Measurements from ENCODE around the gene EXPH5.
"Not testable (repeated sequence)": the region's sequence is repeated elsewhere in the genome, so short reads cannot be mapped to it uniquely, and the experiment has no call there.

The EXPH5 gene, protein sequence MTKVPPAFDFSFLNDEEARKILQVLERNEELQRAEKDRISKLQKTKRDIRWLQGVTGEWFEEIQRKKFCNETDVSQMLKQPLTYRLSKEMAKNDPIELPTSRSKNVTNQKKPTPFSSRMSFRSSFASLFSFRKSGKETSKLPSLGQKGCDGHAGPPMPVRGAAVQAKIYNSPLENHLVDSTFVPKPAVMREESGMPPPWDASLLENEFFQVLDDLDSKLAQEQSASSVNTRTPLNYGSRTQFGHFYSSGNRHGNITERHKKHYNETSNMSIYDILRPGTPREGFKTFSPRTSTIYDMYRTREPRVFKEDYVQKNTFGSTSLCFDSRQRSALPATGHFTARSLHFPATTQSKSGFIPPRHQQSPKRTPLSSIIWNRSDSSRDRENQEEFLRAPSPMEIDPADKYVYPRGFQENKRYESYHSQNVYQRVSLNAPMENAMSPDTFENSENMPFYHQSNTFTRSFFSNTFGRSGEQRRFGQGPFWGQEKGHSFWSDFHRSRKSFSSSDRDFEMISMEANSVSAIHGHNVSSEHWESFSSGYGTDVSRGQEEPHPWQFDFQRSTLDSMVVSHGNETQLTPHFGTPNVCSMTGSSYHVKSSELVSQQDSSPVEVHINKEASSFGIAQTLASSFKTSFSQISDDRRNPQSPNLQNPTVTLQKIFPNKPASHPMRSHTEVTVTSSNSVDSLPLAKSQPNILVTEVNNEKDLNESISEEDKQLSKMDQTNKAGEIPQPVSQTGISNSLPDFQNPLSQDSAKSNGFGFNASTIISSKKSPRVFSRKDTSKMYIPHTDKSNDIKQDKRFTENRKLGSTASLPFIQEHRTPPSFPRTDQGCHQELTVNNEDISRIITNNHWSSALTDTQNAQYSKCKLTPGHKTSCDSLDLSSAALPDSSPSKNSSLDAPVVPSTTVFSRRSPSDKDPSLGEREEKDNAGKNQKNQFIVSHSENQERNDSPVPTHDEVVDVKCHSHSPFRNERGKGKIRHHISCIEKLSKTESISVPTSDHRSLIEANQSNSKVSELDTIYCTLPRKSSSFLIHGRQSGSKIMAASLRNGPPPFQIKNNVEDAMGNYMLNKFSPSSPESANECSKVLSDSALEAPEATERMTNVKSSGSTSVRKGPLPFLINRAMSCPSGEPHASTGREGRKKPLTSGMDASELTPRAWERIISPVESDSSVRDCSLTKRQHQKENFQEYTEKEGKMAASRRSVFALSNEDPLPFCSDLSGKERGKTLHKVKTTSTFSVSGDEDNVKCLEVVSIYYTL (N-terminal part only)

DNA sequence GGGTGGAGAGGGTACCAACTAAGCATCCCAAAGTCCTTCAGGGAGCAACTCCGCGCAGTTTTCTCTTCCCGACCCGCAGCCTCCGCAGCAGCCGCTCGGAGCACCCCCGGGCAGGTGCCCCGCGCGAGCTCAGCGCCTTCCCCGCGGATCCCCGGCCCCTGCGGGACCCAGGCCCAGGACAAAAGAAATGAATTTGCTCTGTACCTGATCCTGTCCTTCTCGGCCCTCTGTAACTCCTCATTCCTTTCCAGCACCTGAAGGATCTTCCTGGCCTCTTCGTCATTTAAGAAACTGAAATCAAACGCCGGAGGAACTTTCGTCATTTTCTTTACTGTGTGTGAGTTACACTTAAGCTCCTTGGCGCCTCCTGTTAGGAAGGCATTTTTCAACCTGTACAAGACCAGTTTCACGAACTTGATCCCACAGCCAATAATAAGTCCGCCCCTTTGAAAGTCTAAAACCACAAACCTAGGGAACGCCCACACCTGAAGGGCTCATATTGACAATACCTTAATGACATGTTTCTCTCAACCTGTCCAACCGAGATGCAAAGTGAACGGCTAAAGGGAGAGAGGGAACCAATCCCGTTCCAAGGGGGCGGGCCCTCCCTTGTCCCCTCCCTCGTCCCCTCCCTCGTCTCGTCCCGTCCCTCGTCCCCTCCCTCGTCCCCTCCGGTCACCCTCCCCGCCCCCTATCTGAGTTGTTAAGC, at the start of gene EXPH5:
TSS of gene EXPH5 (minus strand) at position 555 of the 709 bp plus-strand sequence. CDS start at position 323, 232 bp downstream.
- DNase-seq: peak; percentile 64 to 81

GRCh38 chr11:108641752-108642151, 48.2 kb upstream of the EXPH5 start:
- DNase-seq: not testable (repeated sequence)

DNA sequence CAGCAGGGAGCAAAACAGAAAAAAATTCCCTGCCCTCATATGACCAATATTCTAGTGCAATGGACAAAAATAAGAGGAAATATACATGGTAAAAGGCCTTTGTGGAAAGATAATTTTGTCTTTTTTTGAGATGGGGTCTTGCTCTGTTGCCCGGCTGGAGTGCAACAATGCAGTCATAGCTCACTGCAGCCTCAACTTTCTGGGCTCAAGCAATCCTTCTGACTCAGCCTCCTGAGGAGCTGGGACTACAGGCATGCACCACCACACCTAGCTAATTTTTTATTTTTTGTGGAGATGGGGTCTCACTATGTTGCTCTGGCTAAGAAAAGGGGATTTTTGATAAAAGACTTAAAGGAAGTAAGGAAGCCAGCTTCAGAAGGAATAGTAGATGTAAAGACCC, 45.6 kb upstream of the EXPH5 start:
- DNase-seq: no peak

- DNase-seq: no peak
Measured at GRCh38 chr11:108636222-108636621, 42.7 kb upstream of the EXPH5 start.

DNA sequence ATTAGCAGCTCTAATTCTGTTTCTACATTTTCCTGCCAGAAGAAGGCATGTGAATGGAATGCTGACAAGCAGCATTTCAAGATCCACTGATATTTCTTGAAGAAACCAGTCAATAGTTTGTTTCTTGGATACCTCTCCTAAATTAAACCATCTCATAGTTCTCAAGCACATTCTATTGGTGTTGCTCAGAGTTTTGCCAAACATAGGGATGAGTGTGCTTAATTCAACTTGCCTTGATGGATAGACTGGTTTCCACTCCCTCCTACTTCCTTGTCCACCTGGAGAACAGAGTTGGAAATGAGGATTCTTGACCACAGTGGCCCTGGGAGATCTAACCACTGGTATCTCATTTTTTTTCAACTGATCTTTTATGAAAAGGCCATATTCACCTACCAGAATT, 41.5 kb upstream of the EXPH5 start:
- DNase-seq: no peak

DNA sequence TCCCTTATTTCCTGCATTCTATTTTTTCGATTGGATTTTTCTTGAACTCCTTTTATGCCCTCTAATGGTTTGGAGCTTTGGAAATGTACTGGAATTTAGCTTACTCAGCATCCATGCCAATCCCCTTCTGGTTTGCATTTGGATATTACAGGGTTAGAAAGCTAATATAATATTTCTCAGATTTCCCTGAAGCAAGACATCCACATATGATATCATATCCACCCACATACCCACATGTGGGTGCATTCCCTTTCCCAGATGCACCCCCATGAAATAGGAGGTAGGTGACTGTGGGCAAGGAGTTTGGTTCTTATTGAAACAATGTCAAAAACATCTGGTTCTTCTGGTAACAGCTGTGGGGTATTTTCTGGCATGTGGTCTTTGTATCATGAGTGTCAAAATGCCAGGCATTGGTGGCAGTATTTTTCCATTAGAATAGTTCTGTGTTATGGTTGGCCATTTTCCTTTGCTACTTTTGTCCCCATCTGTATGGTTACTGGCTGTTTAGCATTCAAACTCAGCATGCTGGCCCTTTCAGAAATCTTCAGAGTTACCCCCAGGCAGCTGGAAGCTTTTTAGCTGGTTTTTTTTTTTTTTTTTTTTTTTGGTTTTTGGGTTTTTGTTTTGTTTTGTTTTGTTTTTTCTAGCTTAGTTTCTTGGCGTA, 38.6 kb upstream of the EXPH5 start:
- DNase-seq: no peak

DNA sequence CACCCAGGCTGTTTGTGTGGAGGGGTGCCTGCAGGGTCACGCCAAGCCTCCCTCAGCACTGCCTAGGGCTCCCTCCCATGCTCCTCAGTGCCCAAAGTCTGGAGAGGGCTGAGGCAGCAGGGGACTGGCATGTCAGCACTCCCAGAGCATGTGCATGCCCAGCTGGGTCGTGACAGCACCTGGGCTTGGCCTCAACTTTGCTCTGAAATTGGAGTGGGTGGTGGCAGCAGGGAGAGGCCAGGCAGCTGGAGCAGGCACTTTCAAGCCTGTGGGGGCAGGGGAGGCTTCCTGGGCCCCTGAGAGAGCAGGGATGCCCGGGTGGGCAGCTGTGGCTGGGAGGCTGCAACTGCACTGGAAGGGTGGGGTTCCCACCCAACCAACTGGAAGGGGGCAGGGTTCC, 35.7 kb upstream of the EXPH5 start:
- no peak for DNase-seq

DNA sequence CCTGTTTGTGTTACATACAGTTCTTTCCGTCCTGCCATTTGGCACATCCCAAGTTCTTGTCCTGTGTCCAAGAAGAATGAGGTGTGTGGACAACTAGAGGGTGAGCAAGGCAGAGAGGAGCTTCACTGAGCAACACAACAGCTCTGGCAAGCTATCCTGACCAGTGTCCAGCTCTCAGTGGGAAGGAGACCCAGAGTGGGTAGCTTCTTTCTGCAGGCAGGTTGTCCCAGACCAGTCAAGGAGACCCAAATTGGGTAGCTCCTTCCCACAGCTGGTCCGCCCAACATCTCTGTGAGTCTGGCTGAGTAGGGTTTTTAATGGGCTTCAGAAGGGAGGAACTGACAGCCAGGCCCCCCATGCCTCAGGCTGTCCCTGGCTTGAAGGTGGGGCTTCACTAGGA, 35.2 kb upstream of the EXPH5 start:
- no peak for DNase-seq

- no peak for DNase-seq
Measured at GRCh38 chr11:108628326-108628725, 34.8 kb upstream of the EXPH5 start.

- DNase-seq: no peak
Measured at GRCh38 chr11:108624196-108624925, 30.8 kb upstream of the EXPH5 start.

DNA sequence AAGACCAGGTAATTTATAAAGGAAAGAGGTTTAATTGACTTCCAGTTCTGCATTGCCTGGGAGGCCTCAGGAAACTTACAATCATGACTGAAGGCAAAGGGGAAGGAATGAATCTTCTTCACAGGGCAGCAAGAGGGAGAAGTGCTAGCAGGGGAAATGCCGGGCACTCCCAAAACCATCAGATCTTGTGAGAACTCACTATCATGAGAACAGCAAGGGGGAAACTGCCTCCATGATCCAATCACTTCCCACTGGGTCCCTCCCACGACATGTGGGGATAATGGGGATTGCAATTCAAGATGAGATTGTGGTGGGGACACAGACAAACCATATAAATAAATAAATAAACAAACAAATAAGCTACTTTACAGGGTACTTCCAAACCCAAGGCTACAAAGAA, 28.8 kb upstream of the EXPH5 start:
- DNase-seq: no peak

DNA sequence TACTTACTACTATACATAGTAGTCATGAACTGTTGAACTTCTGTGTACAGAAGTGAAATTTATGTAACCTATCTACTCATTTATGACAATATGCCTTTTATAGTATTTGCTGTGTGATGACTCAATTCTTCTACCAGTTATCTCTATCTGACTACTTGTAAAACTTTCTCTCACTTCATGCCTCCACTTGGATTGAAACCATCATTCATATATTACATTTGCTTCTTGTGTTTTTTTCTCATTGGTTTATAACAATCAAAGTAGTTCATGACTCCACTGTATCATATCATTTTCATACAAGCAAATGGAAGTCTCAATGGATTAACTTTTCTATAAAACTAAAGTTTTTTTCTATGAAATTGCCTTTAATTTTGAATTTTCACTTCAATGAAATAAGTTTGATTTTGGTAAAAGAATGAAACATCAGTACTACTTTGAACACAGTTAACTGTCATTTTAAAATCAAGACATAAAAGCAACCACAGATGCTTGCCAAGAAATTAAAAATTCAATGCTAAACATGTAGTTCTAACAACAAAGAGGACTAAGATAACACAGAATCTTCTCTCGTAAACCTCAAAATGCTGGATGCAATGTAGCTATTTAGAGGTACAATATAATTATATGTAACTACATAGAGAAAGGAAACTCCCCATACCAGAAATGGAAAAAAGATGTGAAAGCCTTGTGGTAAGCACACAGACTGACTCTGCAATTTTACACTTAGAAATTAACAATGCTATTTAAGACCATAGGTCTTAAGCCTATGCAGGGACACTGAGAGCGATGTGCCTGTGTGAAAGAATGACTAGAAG, 27.6 kb upstream of the EXPH5 start:
- no peak for DNase-seq

GRCh38 chr11:108618529-108618928, 25.0 kb upstream of the EXPH5 start:
- DNase-seq: no peak

GRCh38 chr11:108617055-108617454, 23.5 kb upstream of the EXPH5 start:
- DNase-seq: no peak

- DNase-seq: no peak
Measured at GRCh38 chr11:108616549-108616948, 23.0 kb upstream of the EXPH5 start.

GRCh38 chr11:108614086-108614485, 20.5 kb upstream of the EXPH5 start:
- no peak for DNase-seq

- DNase-seq: no peak
Measured at GRCh38 chr11:108609682-108610081, 16.1 kb upstream of the EXPH5 start.

GRCh38 chr11:108608548-108608947, 15.0 kb upstream of the EXPH5 start:
- no peak for DNase-seq

DNA sequence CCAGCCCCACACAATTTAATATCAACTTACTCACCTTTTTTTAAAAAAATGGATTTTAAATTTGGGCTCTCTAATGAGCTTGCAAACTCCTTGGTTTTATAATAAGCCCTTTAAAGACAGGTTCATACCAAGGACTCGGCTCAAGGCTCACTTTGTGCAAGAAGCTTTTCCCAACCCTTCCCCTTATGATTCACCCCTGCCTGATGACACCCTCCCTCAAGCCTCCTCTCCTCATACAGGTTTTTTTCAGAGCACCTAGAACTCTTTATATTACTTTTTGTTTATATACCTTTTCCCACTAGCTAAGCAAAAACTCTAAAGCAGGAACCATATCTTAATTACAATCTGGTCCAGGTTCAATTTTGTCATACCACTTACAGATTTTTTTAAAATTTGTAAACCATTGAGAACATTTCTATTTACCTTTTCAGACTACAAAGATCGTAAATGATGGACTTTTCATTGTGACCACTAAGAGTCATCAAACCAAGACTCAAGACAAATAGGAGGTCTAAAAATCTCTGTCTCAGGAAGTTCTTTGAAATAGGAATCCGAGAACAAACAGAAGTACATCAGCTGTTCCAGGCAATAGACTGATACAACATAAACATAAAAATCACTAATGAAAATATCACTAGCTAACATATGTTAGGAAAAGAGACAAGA, 13.1 kb upstream of the EXPH5 start:
- no peak for DNase-seq

GRCh38 chr11:108606070-108606469, 12.5 kb upstream of the EXPH5 start:
- DNase-seq: no peak
